DMS53 treated with DMSO at 0.1 percent for 48 hours (cell line): ENCODE results near the gene CAMSAP1.

Source experiments
- DNase-seq: peaks from one replicate; lab custom pipeline; 2025; ENCODE audit not compliant: unreplicated experiment; lab: John Stamatoyannopoulos, UW

Gene CAMSAP1

DNA sequence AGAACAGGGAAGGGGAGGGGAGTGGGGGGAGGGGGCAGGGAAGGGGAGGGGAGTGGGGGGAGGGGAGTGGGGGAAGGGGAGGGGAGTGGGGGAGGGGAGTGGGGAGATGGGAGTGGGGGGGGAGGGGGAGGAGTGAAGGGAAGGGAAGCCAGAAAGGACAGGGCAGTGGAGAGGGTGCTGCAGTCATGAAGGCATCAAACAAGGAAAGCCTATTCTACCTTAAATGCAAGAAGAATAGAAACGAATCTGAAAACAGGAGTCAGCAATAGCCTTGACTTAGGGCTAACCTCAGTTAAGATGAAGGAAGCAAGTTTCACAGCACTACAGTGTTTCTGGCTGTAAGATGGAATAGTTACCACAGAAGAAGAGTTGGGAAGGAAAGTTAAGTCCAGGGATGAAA is 59.5 kb downstream of the CAMSAP1 start:
- no peak for DNase-seq

DNA sequence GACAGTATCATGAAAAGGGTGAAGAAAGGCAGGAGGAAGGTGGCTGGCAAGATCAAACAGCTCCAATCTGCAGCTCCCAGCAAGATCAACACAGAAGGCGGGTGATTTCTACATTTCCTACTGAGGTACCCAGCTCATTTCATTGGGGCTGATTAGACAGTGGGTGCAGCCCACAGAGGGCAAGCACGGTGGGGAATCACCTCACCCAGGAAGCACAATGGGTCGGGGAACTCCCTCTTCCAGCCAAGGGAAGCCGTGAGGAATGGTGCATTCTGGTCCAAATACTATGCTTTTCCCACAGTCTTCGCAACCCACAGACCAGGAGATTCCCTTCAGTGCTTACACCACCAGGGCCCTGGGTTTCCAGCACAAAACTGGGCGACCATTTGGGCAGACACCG is 66.8 kb downstream of the CAMSAP1 start:
- no peak for DNase-seq

DNA sequence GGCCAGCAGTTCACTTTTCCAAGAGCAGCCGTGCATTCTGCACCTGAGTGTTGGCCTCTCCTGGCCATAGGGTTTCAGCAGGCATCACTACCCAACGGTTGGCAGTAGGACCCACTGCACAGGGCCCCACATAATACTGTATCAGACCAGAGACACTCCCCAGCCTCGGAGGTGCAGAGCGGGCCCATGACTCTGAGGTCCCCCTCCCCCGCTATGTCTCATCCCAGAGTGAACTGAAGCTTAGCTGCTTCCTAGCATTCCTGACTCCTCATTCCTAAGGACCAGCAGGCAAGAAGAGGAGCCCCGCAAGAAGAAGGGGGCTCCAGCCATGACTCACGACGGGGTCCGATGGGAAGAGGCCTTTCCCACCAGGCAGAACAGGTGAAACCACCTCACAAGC is 67.2 kb downstream of the CAMSAP1 start:
- no peak for DNase-seq

DNA sequence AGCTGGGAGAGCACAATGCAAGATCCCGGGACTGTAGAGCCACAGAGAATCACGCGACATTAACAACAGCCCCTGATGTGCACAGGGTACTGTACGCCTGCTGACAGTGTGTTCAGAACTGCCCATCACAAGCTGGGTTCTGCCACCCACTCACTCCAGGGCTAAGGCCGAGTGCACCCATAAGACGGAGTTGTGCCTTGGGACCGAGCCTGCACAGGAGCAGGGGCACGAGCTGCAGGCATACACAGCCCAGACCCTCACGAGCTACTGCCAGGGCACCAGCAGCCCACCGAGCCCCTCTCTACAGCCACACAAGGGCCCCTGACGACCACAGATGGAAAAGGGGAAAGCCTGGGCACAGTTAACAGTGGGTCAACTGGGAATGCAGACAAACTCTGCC is 67.8 kb downstream of the CAMSAP1 start:
- DNase-seq = no peak

DNA sequence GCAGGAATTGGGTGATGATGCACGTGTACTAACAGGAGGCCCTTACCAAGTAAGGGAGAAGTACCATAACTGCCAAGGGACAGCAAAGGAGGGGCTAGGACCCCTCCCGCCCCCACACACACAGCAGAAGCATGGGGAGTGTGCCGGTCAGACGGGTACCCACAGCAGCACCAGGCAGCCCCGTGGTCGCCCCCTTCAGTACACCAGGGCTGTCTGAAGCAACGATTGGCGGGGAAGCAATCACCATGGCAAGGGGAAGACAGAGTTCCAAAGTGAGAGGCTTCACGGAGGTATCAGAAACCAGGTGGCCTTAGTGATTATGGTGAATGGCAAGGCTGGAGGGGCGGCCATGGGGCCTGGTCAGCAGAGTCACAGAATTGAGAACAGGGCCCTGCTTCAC is 72.2 kb downstream of the CAMSAP1 start:
- no peak for DNase-seq

DNA sequence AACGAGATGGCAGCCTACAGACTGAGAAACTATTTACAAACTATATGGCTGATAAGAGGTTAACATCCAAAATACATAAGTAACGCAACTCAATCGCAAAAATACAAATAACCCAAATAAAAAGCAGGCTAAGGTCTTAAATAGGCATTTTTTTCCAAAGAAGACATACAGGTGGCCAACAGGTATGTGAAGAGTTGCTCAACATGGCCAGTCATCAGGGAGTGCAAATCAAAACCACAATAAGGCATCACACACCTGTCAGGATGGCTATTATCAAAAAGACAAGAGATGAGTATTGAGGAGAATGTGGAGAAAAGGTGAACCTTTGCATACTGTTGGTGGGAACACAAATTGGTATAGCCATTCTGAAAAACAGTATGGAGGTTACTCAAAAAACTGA is 73.5 kb downstream of the CAMSAP1 start:
- DNase-seq = no peak

DNA sequence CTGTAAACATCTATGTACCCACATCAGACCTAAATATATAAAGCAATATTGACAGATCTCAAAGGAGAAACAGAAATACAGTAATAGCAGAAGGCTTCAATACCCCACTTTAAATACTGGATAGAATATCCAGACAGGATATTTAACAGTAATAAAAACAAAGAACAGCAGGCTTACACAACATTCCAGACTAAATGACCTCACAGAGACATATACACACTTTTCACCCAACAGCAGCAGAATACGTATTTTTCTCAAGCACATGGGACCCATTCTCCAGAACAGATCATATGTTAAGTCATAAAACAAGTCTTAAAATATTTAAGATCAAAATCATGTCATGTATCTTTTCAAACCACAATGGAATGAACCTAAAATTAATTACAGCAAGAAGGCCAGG is 76.8 kb downstream of the CAMSAP1 start:
- no peak for DNase-seq

DNA sequence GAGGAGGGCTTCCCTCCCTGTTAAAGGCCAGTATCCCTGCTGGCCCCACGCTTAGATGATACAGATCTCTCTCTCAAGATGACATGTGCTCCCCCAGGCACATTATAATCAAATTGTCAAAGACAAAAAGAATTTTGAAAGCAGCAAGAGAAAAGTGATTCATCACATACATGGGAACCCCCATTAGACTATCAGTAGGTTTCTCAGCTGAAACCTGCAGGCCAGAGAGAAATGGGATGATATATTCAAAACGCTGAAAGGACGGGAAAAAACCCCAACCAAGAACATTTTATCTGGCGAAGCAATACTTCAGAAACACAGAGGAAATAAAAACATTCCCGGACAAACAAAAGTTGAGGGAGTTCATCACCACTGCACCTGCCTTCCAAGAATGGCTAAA is 78.7 kb downstream of the CAMSAP1 start:
- no peak for DNase-seq

DNA sequence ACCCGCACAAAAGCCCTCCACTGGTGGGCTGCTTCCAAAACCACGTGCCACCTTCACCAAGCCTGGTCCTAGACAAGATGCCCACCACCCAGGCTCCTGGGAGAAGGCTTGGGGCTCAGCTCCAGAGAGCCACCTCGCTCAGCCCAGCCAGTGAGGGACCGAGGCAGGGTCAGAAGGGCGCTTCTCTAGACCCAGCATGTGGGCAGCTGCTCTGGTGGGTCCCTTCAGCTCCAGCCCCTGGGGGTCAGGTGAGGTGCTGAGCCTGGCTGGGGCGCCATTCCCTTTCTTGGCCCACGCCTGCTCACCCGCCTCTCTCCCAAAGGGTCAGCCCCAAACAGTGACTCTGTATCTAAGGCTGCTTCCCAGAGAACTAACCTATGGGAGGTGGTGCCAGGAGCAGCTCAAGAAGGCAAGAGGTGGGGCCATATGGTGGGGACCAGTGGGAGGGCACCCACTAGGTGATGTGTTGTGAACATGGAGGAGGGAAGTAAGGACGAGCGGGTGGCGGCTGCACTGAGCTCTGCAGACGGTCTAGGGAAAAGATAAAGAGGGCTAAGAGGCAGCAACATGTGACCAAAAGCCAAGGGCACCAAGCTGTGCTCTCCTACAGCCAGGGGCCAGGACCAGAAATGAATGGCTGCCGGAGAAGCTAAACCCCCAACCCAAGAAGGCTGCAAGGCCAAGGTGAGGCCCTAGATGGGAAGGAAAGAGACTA is 79.3 kb downstream of the CAMSAP1 start:
- DNase-seq = no peak

DNA sequence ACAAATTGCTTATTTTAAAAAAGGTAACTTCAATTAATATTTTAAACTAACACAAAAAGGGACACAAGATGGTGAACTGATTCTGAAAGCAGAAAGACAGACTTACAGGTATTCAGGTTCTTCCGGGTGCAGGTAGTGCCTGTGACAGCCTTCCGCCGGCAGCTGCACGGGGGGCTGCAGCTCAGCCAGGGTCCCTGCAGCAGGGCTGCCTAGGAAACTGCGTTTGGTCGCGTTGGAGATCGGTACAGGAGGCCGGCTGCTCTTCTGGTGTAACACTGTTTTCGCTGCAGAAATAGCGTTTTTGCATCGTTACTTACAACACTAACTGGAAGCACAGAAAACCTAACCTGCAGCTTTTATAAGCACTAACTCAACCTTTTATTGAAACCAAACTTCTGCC is 80.0 kb downstream of the CAMSAP1 start:
- no peak for DNase-seq

DNA sequence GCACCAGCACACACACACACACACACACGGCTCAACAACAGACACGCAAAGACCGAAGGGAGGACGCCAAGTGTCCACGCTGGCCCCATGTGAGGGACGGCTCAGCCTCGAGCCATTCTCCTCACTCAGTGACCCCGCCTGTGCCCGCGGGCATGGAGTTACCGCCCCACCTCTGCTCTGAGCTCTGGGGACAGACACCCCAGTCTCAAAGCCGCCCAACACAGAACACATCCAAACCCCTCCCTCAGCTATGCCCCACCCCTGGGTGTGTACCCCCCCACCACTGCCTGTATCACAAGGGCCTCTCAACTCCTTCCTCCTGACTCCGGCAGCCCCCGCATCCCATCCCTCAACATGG is 81.2 kb downstream of the CAMSAP1 start:
- DNase-seq = no peak

DNA sequence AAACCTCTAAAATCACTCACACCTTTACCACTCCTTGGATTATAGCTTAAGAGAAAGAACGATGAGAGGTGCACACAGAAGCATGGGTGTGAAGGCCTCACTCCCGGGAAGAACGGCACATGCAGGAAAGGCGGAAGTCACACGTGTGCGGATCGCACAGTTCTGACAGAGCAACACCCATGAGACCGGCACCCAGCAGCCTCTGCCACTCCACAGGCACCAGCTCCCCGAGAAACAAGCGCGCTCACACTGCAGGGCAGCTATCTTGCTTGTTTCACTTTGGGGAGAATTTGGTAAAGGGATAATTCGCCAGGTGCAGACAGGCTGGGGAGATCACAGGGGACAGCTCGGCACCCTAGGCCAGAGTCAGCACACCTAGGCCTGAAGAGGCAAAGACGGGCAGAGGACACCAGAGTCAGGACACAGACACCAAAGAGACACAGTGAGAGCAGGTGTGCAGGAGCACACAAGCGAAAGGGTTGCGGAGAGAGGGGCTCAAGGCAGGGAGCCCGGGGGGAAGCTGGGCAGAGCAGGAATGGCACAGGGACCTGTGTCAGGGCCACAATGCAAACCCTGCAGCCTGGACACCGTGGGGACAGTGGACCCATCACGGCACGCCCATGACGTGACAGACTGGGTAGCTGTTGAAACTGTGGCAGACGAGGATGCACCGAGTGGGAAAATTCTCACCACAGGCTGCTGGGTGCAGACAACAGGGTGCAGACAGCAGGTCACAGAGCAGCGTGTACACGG is 81.7 kb downstream of the CAMSAP1 start:
- DNase-seq = no peak

DNA sequence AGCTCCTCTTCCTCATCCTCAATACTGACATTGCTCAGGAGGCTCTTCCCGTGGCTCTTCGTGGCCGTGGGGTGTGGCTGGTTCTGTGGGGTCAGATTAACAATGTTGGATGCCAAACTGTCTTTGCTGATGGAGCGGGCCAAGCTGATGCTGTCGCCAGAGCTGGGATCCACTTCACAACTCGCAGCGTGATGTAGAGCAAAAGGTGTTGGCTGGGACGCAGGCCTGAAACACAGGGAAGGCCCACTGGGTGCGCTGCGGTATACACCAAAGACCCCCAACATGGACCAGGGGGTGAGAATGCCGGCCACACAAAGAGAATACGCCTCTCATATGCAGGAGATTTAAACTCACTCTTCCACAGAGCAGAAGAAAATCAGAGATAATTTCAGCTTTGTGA is 84.3 kb downstream of the CAMSAP1 start:
- DNase-seq = no peak

DNA sequence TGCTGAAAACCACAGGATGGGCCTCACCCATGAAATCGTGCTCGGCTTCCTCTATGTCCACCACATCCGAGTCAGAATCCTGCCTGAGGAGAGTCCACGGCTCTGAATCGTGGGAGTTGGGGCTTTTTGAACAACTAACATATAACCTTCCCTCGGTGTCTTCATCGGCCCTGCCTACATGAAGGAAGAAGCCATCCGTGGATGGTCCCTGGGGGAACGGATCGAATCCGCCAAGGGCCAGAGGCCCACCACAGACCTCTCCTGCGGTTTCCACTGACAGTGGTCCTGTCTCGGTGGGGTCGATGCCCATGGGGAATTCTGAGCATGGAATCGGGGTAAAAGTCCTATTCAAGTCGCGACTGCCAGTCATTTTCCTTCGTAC is 85.0 kb downstream of the CAMSAP1 start:
- DNase-seq = no peak

DNA sequence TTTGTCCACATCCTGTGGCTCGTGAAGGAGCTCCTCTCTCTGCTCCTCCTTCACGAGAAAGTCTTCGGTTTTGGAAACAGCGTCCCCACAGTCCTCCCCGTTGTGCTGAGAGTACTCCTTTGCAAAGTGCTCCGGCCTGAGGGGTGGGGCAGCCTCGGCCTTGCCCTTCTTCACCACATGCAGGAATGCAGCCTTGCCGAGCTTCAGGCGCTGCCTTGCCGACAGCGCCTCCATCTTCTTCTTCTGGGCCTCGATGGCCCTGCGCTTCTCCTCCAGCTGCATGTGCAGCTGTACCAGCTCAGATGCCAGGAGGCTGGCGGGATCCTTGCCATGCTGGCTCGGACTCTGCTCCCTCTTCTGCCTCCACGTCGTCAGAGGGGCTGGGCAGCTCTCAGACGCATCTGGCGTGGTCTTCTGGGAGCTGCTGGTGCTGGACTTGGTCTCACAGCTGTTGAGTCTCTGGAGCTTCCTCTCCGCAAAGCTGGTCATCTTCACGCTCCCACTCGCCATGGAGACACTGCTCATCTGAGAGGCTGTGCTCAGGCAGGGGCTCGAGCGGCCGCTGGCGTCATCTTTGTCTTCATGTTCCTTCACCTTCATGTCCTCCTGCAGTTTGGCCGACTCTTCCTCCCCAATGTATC is 85.5 kb downstream of the CAMSAP1 start:
- no peak for DNase-seq

DNA sequence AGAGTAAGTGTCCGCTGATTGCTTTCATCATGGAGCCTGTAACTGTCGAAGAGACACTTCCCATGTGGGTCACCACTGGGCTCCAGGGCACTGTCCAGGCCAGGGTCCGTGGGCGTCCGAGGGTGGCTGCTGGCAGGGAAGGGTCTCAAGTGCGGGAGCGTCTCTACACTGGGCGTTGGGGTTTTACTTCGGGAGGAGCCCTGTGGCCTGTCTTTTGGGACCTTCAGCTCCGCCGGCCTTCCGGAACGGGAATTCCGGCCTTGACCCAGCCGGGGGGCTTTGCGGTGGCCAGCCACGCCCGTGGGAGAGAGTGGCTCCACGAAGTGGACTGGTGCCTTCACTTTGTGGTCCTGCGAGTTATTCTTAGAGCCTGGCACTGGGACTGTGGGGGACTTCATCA is 86.2 kb downstream of the CAMSAP1 start:
- no peak for DNase-seq

DNA sequence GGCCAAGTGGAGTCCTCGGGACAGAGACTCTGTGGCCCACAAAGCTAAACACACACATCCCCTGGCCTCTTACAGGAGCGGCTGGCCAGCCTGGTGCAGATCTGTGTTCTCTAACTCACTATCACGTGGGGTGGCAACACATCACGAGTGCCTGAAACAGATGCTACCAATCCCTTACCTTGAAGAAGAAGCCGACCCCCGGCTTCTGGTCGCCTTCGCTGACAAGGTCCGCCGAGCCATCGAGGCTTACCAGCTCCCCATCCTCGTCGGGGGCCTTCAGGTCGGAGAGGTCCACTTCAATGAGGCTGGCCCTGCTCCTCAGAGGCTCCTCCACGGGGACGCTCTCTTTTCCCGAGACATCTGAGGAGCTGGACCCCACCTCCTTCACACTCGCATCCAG is 86.7 kb downstream of the CAMSAP1 start:
- DNase-seq = no peak

DNA sequence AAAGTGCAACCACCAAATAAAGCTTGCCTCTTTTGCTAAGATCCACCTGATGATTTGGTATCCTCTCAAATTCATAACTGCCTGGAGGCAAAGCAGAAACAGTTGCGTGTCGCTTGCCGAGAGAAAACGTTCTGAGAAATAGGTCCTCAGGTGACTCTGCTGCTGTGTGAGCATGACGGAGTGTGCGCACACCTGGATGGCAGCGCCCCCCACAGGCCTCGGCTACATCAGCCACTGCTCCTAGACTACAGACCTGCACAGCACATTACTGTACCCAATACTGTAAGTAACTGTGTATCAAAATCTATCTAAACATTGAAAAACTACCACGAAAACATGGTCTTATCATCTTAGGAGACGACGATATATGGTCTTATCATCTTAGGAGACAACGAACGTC is 87.4 kb downstream of the CAMSAP1 start:
- DNase-seq = no peak

DNA sequence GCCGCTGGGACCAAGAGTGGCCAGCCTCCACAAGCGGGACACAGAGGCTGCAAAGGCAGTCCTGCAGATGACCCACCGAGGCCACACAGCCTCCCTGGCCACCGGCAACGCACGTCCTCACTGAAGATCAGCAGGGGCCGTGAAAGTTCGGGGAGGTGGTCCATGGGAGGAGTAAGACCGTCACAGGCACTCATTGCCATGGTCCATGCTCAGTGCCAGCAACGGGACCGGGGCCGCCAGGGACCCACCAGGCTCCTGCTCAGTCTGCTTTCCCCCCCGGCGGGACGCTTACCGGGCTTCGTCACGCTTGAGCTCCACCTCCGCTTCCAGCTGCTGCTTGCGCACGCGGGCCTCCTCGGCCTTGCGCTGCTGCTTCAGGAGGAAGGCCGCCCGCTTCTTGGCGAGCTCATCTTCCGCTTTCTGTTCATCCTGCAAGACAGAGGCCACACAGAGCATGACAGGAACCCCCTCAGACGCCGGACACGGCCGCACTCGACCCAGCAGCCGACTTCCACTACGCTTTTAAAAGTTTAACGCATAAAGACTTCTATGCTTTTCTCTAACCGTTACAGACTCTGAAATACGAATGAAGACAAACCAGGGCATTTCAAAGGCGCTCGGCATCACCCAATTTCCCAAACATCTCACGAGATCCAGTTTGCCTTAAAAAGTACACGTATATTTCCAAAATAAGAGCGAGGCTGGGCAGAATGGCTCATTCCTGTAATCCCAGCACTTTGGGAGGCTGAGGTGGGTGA is 88.4 kb downstream of the CAMSAP1 start:
- DNase-seq = no peak

DNA sequence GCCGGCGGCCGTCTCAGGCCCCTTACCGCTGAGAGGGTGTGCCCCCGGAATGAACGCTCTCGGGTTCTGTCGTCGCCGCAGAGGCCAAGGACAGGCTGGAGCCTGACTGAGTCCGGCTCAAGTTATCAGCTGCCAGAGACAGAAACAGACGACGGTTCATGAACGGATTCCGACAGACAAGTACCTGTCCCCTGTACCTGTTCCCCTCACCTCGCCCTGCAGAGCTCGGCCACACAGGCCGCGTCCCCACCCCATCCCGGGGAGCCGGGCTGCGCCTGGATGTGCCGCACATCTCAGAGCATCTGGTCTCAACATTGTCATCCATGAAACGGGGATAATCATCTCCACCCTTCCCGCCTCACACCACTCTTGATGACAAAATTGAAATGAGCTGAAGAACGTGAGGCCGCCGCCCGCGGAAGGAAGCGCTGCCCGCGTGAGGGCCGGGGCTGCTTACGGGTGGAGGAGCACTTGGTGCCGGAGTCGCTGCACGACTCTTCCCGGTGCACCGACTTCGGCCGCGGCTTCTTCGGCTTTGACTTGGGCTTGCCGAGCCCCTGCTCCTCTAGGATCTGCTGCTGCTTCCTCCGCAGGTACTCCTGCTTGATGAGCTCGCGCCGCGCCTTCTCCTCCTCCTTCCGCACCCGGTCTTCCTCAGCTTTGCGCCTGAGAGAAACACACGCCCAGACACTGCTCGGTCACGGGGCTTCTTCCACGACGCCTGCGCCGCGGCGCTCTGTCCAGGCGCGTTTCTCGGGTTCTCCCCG is 89.2 kb downstream of the CAMSAP1 start:
- DNase-seq = no peak

DNA sequence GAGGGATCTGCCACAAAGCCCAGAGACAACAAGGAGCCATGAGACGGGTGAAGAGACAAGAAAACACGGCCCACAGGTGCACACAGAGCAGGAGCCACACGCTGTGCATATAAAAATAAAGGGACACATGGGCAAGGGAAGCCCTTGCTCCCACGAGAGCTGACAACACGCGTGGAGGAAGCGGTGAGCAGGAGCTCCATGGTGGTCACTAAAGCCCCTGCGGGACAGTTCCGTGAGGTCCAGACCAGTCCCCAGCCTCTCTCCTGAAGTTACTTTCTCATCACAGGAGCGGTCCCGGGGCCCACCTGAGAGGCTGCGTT is 90.7 kb downstream of the CAMSAP1 start:
- no peak for DNase-seq
